ENCODE results near the gene ASPHD1. TPM values are rescaled to one million over a fixed set of nuclear protein-coding genes. Genes with fewer than 3 reads are reported as not detected.

The ASPHD1 gene
- total and polyA plus RNA-seq, 2 of the 8 experiments (the other 6 are each of a cell fraction or from before 2014, with no cell fraction given): 14.5 to 18.6 TPM

DNA sequence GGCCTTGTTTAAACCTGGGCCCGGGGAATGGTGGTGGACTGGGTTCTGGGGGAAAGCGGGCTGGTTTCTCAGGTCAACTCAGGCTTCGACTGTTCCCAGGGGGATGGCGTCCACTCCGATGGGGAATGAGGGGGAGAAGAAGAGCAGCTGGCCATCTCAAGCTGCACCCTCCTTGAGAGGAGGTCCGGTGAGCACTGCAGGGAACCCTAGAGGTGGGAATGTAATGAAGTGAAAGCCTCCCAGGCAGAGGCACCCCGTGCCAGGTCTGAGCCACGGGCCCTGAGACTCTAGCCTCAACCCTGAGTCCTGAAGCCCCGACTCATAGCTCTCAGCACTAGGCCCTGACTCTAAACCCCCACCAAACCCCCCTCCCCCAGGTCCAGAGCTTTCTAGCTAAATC lies 36.1 kb upstream of the ASPHD1 start:
- H3K9me3 ChIP-seq (ENCODE audit: insufficient read depth in 2 of 2, low read depth in 1 of 2, low read length in 1 of 2): no peaks in the 10 kb centered on the region
- H2BK5ac ChIP-seq (ENCODE audit: low read depth, low read length): no peak overlapping the region
- peak overlapping the region; percentile 81 for H3K4ac ChIP-seq (replicated peaks; ENCODE audit: insufficient read length, low read depth, low read length)
- 0 out of 2 replicates have a peak overlapping the region, but pooled peaks have one; percentile 17 for H2BK12ac ChIP-seq (ENCODE audit: low read depth, low read length)
- peaks cover 9% of the 10 kb centered on the region for H3K79me1 ChIP-seq (ENCODE audit: low read depth, low read length)
- DNase-seq (ENCODE audit: low read depth in 1 of 2, low spot score in 2 of 2): no peak
- H3K4me1 ChIP-seq (replicated peaks in 1 of 4; ENCODE audit: control insufficient read depth in 3 of 4, insufficient read depth in 4 of 4, low read length in 3 of 4): peaks cover 0 to 7% (median 3%) of the 10 kb centered on the region in 4 experiments; a peak in 3 of 7 replicates
- H3K56ac ChIP-seq (replicated peaks; ENCODE audit: insufficient read length, low read depth, low read length): no peak overlapping the region
- no peak overlapping the region for H2AK5ac ChIP-seq (ENCODE audit: low read depth, low read length)
- CTCF ChIA-PET (ENCODE audit: partially characterized antibody): interaction anchor here (0.6 to 4.9 kb wide), 6 partner anchors 10 to 149 kb away, joined by 3 to 21 read pairs (median 5); no protein-coding TSS in a partner anchor
- H3K23me2 ChIP-seq (ENCODE audit: low read depth, low read length): peaks cover 8% of the 10 kb centered on the region; the same call in 1 of the 2 replicates
- peak overlapping the region in 1 of 2 experiments; percentile 64; a peak in 1 of 4 replicates for H3K4me2 ChIP-seq (ENCODE audit: insufficient read depth in 1 of 2, low read depth in 2 of 2, low read length in 2 of 2)
- no peak overlapping the region for H2BK120ac ChIP-seq (replicated peaks; ENCODE audit: low read depth, low read length)
- FAIRE-seq: no peak
- 88% methylated on average over 8 of the region's 9 CpGs; no CpG with 5 or more reads in 1 of the 2 experiments for WGBS, 2 experiments (ENCODE audit: extremely low coverage in 1 of 2, insufficient coverage in 1 of 2, insufficient read length in 1 of 2, insufficient replicate concordance in 2 of 2, low coverage in 1 of 2, low lambda C conversion rate in 2 of 2, missing lambda C conversion rate in 1 of 2)
- no peak overlapping the region for H4K91ac ChIP-seq (replicated peaks; ENCODE audit: insufficient read length, low read length)
- H2AFZ ChIP-seq (ENCODE audit: low read length): no peak overlapping the region
- H3K23ac ChIP-seq (ENCODE audit: insufficient read length): no peak overlapping the region
- peaks cover 0 to 6% (median 1%) of the 10 kb centered on the region in 4 experiments; a peak in 5 of 8 replicates for H3K36me3 ChIP-seq (ENCODE audit: control insufficient read depth in 2 of 4, insufficient read depth in 4 of 4, low read length in 3 of 4)
- H2BK15ac ChIP-seq (ENCODE audit: low read length): no peak overlapping the region
- POLR2A ChIA-PET (ENCODE audit: partially characterized antibody): interaction anchor here (0.6 to 2.4 kb wide), 6 partner anchors 9 to 74 kb away, joined by 3 to 9 read pairs (median 4); partner anchors contain the start of genes KIF22 and PAGR1
- H2BK20ac ChIP-seq (ENCODE audit: low read length): no peak overlapping the region
- no peak overlapping the region for H4K5ac ChIP-seq (ENCODE audit: insufficient read length, low read depth, low read length)
- no peak overlapping the region for H3K4me3 ChIP-seq (ENCODE audit: extremely low read depth in 1 of 4, insufficient read depth in 2 of 4, low read depth in 3 of 4, low read length in 4 of 4)
- peaks cover 0 to 5% of the 10 kb centered on the region in 2 experiments for H4K20me1 ChIP-seq (replicated peaks in 1 of 2; ENCODE audit: control insufficient read depth in 1 of 2, insufficient read depth in 2 of 2, low read length in 2 of 2)
- peak overlapping the region; percentile 45; the same call in 1 of the 2 replicates for H4K8ac ChIP-seq (ENCODE audit: extremely low read depth, insufficient read depth, low read length)
- H3K79me2 ChIP-seq (ENCODE audit: control insufficient read depth in 1 of 2, insufficient read depth in 2 of 2, low read length in 2 of 2): peaks cover 0 to 9% of the 10 kb centered on the region in 2 experiments; a peak in 2 of 4 replicates
- H3K18ac ChIP-seq (ENCODE audit: extremely low read depth, low read length): no peak overlapping the region
- no peak overlapping the region for H3K14ac ChIP-seq (ENCODE audit: insufficient read length)
- no peaks in the 10 kb centered on the region for H3K27me3 ChIP-seq (replicated peaks in 1 of 4; ENCODE audit: control insufficient read depth in 3 of 4, extremely low read depth in 1 of 4, insufficient read depth in 3 of 4, low read length in 3 of 4)
- H3K27ac ChIP-seq (ENCODE audit: low read depth, low read length): no peak overlapping the region
- H3K9ac ChIP-seq (replicated peaks in 1 of 4; ENCODE audit: extremely low read depth in 1 of 4, low read depth in 3 of 4, low read length in 3 of 4): no peak overlapping the region
- TF ChIP-seq KDM5A (IDR thresholded peaks at IDR 0.05; ENCODE audit: low read length): no peak
- no peak for TF ChIP-seq POLR2A (IDR thresholded peaks at IDR 0.05; ENCODE audit: control extremely low read depth in 1 of 2, low read depth in 2 of 2, low read length in 2 of 2)
- no peak for TF ChIP-seq RFX5 (IDR thresholded peaks at IDR 0.05; ENCODE audit: borderline replicate concordance, low read depth, low read length)
- TF ChIP-seq NRF1 (IDR thresholded peaks at IDR 0.05; ENCODE audit: low read depth, low read length): no peak
- no peak for TF ChIP-seq RNF2 (IDR thresholded peaks at IDR 0.05; ENCODE audit: borderline replicate concordance, low read depth, low read length, missing control alignments, poor library complexity, severe bottlenecking)
- TF ChIP-seq ASH2L (IDR thresholded peaks at IDR 0.05; ENCODE audit: low read length): no peak
- no peak for TF ChIP-seq TBP (IDR thresholded peaks at IDR 0.05; ENCODE audit: low read depth, low read length)
- TF ChIP-seq JUND (IDR thresholded peaks at IDR 0.05; ENCODE audit: low read length): no peak
- TF ChIP-seq SAP30 (IDR thresholded peaks at IDR 0.05; ENCODE audit: insufficient read depth, insufficient replicate concordance, low read length): no peak
- TF ChIP-seq CBX5 (IDR thresholded peaks at IDR 0.05; ENCODE audit: low read depth, low read length): no peak
- TF ChIP-seq CREB1 (IDR thresholded peaks at IDR 0.05): no peak
- TF ChIP-seq KDM4A (IDR thresholded peaks at IDR 0.05; ENCODE audit: low read depth, low read length, severe bottlenecking): no peak
- TF ChIP-seq TAF1 (IDR thresholded peaks at IDR 0.05; ENCODE audit: low read depth, low read length): no peak

Measured in H1 (cell line).